BE2C (cell line): ENCODE results near the gene AGAP2.
A peak's percentile ranks its signal among the peaks of the same experiment; 100 is the strongest.

Experiments
- DNase-seq: peaks from one replicate; pipeline ENCODE4 v3.0.0-alpha.2; 2020
- H3K27me3 ChIP-seq: fragments of 250-450 bp; sonication (Bioruptor Pico); 2 replicates; pipeline ENCODE4 v1.5.1; 2020; ENCODE audit warnings: mild to moderate bottlenecking
- H3K36me3 ChIP-seq: fragments of 250-450 bp; sonication (Bioruptor Pico); 2 replicates; pipeline ENCODE4 v1.5.1; 2020; ENCODE audit warnings: mild to moderate bottlenecking
- H3K4me1 ChIP-seq: fragments of 250-450 bp; sonication (Bioruptor Pico); 2 replicates; pipeline ENCODE4 v1.5.1; 2020
- H3K4me3 ChIP-seq: 2 replicates; pipeline ENCODE4 v1.5.1; 2011; ENCODE audit warnings: low read depth, low read length
- H3K9me3 ChIP-seq: fragments of 250-450 bp; sonication (Bioruptor Pico); 2 replicates; pipeline ENCODE4 v1.5.1; 2020
- TF ChIP-seq, protein P1 (sequence below): IDR thresholded peaks from 2 replicates; pipeline ENCODE4 v1.5.1; 2012; ENCODE audit warnings: mild to moderate bottlenecking, low read depth, low read length

AGAP2 gene

DNA sequence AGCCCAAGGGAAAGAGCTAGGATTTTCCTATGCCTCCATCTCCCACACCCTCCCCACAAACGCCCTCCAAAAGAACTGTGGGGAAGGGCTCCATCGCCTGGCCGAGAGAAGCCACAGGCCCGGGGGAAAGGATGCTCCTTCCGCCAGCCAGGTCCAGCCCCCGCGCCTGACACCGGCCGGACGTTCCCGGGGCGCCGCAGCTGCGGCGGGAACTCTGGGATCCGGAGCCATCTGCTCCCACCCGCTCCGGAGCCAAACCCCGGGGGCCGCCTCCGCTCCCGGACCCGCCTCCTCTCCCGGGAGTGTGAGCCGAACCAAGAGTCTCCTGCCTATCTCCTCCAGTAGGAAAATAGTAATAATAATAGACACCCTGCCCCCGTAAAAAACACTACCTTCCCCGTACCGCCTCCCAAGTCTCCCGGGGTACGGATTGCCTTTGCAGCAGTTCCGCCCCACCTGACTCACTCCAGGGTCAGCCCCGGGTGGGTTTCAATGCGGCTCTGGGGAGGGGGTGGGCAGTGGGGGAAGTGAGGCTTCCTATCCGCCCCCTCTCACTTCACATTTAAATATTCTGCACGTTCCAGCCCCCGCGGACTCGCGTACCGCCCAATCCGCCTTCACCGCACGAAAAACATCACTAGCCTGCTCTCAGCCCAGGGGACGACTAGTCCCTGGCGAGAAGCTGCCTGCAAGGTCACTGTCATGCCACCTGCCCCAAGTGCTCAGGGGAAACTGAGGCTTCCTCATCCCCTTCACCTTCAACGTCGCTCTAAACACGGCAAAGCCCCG, 2.4 kb downstream of the AGAP2 start:
- Histone ChIP-seq H3K4me1 (no peaks in the 10 kb centered on the region; the same call in 1 of the 2 replicates), H3K36me3 (no peaks in the 10 kb centered on the region), H3K9me3 (no peaks in the 10 kb centered on the region), H3K27me3 (peaks cover 56% of the 10 kb centered on the region), H3K4me3 (peak overlapping the region; percentile 54)
- DNase-seq: peak; percentile 72
- TF ChIP-seq, protein P1, sequence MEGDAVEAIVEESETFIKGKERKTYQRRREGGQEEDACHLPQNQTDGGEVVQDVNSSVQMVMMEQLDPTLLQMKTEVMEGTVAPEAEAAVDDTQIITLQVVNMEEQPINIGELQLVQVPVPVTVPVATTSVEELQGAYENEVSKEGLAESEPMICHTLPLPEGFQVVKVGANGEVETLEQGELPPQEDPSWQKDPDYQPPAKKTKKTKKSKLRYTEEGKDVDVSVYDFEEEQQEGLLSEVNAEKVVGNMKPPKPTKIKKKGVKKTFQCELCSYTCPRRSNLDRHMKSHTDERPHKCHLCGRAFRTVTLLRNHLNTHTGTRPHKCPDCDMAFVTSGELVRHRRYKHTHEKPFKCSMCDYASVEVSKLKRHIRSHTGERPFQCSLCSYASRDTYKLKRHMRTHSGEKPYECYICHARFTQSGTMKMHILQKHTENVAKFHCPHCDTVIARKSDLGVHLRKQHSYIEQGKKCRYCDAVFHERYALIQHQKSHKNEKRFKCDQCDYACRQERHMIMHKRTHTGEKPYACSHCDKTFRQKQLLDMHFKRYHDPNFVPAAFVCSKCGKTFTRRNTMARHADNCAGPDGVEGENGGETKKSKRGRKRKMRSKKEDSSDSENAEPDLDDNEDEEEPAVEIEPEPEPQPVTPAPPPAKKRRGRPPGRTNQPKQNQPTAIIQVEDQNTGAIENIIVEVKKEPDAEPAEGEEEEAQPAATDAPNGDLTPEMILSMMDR: peak; percentile 60

DNA sequence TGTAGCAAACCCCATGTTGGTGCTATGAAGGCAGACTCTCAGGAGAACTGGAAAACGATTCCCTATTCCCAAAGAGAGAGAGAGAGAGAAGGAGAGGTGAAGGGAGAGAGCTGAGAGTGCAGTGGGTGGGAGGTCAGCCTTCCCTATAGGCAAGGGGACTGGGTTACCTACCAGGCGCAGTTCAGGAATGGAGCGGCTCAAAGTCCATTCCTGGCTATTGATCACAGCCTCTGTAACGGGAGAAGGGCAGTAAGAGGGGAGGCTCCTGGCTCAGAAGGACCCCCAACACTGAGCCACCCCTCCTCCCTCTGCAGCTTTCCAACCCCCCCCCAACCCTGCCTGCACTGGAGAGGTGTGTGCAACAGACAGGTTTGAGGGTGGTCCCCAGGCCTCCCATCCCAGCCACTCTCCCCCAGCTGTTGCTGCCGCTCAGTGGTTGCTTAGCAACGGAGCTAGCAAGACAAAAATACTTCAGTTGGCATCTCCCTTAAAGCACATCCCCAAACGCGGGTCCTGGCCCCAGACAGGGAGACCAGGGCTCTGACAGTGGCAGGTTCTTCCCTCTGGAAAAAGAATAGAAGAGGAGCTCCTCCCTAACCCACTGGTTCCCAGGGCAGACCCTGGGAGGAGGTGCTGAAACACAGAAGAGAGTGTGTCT, 3.2 kb downstream of the AGAP2 start:
- Histone ChIP-seq H3K36me3 (no peaks in the 10 kb centered on the region), H3K4me3 (peak overlapping the region; percentile 54), H3K4me1 (no peaks in the 10 kb centered on the region; the same call in 1 of the 2 replicates), H3K27me3 (peaks cover 50% of the 10 kb centered on the region), H3K9me3 (no peaks in the 10 kb centered on the region)
- TF ChIP-seq, protein P1: no peak
- DNase-seq: no peak

DNA sequence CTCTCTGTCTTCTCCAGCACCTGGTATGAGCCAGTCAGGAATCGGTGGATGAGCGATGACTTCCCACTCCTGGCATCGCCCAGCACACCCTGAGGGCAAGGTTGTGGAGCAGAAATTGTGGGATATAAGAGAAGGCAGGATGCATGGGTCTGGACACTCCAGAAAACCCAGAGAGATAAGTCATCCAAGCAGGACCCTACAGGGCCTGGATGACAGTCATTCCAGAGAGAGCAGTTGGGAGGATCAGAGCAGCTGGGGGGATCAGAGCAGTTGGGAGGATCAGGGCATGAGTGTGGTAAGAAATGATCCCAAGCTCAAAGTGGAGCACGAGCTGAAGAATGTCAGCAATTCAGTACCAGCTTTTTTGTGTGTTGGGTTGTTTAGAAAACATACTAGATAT, 4.0 kb downstream of the AGAP2 start:
- DNase-seq: no peak
- Histone ChIP-seq H3K27me3 (peaks cover 44% of the 10 kb centered on the region), H3K9me3 (no peaks in the 10 kb centered on the region), H3K36me3 (no peaks in the 10 kb centered on the region), H3K4me1 (no peaks in the 10 kb centered on the region; the same call in 1 of the 2 replicates), H3K4me3 (no peak overlapping the region)
- TF ChIP-seq, protein P1: no peak

DNA sequence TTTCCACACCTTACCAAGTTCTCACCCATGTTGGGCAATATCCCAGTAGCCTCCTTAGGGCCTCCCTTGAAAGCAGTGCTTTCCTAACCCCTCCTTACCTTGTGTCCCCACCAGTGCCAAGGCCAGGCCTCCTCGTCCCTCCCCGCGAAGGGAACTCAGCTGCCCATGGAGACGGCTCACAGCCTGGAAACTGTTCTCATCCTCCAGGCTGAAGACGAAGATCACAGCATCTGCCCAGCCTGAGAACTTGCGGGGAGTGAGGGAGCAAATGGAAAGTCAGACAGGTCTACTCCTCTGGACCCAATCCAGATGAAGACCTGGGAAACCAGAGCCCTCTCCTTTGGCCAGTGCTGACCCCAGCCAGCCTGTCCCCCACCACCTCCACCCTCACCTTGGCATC, 4.6 kb downstream of the AGAP2 start:
- no peaks in the 10 kb centered on the region; the same call in 1 of the 2 replicates for H3K4me1 ChIP-seq
- peaks cover 37% of the 10 kb centered on the region for H3K27me3 ChIP-seq
- TF ChIP-seq, protein P1: no peak

DNA sequence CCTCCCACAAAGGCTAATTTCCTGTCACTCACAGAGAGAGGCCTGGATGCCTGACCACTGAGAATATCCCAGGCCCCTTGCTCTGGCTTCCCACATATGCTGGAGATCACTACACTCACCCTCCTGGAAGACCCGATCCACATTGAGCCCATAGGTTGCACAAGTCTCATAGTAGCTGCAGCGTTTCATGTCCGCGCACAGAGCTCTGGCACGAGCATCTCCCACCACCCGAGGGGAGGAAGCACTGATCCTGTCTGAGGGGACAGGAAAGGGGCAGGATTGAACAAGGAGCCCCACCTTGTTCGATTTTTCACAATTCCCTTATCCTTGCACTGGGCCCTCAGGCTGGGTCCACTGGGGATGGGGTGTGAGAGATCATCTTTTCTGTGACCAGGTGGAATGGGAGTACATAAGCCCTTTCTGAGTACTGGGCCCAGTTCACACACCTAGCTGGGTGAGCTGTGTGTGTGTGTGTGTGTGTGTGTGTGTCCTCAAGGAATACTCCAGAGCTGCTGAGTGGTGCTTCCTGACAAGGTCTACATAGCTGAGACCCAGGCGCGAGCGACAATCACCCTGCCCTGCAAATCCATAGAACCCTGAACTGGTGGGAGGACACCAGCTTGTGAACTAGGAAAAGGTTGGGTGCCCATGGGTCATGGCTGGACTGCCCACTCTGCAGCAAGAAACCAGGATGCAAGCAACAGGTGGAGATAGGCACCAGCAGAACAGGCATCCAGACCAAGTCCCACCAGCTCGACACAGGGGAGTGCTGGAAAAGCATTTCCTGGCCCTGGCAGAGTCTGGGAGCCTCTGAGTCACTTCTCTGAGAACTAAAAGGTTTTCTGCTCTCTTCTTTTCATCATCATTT, 5.6 kb downstream of the AGAP2 start:
- TF ChIP-seq, protein P1: no peak
- Histone ChIP-seq H3K4me3 (no peak overlapping the region), H3K27me3 (peaks cover 34% of the 10 kb centered on the region), H3K36me3 (no peaks in the 10 kb centered on the region), H3K9me3 (no peaks in the 10 kb centered on the region), H3K4me1 (no peaks in the 10 kb centered on the region; the same call in 1 of the 2 replicates)
- peak; percentile 1 for DNase-seq

More for the DNA sequence above, 4.6 kb downstream of the AGAP2 start:
- H3K36me3 ChIP-seq: no peaks in the 10 kb centered on the region
- no peaks in the 10 kb centered on the region for H3K9me3 ChIP-seq
- no peak overlapping the region for H3K4me3 ChIP-seq
- DNase-seq: no peak
